ENCODE data around the gene KAZN.

DNA sequence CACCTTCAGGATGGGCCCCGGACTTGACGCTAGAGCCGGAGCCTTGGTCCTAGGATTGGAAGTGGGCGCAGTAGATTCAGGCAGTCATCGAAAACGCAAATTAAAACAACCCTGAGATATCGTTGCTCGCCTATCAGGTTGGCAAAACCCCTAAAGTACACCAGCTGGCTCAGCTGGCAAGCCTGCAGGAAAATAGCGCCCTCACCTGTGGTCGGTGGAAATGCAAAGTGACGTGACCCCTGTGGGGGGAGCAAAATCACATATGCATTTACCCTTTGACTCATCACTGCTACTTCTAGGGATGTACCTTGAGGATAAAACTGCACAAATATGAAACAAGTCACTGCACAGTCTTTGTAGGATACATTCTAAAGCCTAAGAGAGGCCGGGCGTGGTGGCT lies 384.8 kb downstream of the KAZN start:
- TF ChIP-seq POLR2A (IDR thresholded peaks at IDR 0.05; ENCODE audit: low read length): no peak
- TF ChIP-seq, protein P1, sequence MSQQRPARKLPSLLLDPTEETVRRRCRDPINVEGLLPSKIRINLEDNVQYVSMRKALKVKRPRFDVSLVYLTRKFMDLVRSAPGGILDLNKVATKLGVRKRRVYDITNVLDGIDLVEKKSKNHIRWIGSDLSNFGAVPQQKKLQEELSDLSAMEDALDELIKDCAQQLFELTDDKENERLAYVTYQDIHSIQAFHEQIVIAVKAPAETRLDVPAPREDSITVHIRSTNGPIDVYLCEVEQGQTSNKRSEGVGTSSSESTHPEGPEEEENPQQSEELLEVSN (IDR thresholded peaks at IDR 0.05; ENCODE audit: borderline replicate concordance, low read depth): no peak
- TF ChIP-seq, protein P2, sequence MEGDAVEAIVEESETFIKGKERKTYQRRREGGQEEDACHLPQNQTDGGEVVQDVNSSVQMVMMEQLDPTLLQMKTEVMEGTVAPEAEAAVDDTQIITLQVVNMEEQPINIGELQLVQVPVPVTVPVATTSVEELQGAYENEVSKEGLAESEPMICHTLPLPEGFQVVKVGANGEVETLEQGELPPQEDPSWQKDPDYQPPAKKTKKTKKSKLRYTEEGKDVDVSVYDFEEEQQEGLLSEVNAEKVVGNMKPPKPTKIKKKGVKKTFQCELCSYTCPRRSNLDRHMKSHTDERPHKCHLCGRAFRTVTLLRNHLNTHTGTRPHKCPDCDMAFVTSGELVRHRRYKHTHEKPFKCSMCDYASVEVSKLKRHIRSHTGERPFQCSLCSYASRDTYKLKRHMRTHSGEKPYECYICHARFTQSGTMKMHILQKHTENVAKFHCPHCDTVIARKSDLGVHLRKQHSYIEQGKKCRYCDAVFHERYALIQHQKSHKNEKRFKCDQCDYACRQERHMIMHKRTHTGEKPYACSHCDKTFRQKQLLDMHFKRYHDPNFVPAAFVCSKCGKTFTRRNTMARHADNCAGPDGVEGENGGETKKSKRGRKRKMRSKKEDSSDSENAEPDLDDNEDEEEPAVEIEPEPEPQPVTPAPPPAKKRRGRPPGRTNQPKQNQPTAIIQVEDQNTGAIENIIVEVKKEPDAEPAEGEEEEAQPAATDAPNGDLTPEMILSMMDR (IDR thresholded peaks at IDR 0.05): no peak
- no peak for TF ChIP-seq CHD4 (IDR thresholded peaks at IDR 0.05; ENCODE audit: borderline replicate concordance)
- TF ChIP-seq MAFK (IDR thresholded peaks at IDR 0.05; ENCODE audit: partially characterized antibody): no peak
- TF ChIP-seq, protein P3, sequence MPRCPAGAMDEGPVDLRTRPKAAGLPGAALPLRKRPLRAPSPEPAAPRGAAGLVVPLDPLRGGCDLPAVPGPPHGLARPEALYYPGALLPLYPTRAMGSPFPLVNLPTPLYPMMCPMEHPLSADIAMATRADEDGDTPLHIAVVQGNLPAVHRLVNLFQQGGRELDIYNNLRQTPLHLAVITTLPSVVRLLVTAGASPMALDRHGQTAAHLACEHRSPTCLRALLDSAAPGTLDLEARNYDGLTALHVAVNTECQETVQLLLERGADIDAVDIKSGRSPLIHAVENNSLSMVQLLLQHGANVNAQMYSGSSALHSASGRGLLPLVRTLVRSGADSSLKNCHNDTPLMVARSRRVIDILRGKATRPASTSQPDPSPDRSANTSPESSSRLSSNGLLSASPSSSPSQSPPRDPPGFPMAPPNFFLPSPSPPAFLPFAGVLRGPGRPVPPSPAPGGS (IDR thresholded peaks at IDR 0.05): no peak
- TF ChIP-seq, protein P4, sequence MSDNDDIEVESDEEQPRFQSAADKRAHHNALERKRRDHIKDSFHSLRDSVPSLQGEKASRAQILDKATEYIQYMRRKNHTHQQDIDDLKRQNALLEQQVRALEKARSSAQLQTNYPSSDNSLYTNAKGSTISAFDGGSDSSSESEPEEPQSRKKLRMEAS (IDR thresholded peaks at IDR 0.05): no peak
- TF ChIP-seq MAZ (IDR thresholded peaks at IDR 0.05; ENCODE audit: borderline replicate concordance, low read depth, low read length): no peak
- TF ChIP-seq, protein P5, sequence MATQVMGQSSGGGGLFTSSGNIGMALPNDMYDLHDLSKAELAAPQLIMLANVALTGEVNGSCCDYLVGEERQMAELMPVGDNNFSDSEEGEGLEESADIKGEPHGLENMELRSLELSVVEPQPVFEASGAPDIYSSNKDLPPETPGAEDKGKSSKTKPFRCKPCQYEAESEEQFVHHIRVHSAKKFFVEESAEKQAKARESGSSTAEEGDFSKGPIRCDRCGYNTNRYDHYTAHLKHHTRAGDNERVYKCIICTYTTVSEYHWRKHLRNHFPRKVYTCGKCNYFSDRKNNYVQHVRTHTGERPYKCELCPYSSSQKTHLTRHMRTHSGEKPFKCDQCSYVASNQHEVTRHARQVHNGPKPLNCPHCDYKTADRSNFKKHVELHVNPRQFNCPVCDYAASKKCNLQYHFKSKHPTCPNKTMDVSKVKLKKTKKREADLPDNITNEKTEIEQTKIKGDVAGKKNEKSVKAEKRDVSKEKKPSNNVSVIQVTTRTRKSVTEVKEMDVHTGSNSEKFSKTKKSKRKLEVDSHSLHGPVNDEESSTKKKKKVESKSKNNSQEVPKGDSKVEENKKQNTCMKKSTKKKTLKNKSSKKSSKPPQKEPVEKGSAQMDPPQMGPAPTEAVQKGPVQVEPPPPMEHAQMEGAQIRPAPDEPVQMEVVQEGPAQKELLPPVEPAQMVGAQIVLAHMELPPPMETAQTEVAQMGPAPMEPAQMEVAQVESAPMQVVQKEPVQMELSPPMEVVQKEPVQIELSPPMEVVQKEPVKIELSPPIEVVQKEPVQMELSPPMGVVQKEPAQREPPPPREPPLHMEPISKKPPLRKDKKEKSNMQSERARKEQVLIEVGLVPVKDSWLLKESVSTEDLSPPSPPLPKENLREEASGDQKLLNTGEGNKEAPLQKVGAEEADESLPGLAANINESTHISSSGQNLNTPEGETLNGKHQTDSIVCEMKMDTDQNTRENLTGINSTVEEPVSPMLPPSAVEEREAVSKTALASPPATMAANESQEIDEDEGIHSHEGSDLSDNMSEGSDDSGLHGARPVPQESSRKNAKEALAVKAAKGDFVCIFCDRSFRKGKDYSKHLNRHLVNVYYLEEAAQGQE (IDR thresholded peaks at IDR 0.05): no peak
- no peak for TF ChIP-seq RFX5 (IDR thresholded peaks at IDR 0.05)
- TF ChIP-seq EP300 (IDR thresholded peaks at IDR 0.05): no peak

Data from A549 (cell line).